Measurements from ENCODE around the gene ACSF3.

DNA sequence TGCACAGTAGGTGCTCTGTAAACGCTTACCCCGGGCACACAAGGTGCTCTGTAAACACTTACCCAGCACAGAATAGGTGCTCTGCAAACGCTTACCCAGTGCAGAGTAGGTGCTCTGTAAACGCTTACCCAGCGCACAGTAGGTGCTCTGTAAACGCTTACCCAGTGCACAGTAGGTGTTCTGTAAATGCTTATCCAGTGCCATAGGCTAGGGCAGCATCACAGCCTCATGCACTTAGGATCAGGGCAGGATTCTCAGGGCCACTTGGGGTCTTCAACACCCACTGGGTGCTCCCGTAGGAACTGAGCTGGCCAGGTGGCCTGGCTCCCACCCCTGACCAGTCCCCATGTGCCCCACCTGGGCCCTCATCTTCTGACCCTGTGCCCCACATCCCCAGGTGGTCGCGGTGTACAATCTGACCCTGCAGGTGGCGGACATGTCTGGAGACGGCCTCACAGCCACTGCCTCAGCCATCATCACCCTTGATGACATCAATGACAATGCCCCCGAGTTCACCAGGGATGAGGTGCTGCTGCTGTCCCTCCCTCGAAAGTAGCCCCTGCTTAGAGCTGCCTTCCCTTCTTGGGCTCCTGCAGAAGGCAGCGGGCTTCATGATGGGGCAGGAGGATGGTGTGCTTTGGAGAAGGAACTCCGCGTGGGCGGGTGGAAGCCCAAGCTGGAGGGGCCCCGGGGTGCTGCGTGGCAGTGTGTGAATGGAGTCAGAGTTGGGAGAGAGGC, 93.5 kb downstream of the ACSF3 start:
- TF ChIP-seq, protein P1, sequence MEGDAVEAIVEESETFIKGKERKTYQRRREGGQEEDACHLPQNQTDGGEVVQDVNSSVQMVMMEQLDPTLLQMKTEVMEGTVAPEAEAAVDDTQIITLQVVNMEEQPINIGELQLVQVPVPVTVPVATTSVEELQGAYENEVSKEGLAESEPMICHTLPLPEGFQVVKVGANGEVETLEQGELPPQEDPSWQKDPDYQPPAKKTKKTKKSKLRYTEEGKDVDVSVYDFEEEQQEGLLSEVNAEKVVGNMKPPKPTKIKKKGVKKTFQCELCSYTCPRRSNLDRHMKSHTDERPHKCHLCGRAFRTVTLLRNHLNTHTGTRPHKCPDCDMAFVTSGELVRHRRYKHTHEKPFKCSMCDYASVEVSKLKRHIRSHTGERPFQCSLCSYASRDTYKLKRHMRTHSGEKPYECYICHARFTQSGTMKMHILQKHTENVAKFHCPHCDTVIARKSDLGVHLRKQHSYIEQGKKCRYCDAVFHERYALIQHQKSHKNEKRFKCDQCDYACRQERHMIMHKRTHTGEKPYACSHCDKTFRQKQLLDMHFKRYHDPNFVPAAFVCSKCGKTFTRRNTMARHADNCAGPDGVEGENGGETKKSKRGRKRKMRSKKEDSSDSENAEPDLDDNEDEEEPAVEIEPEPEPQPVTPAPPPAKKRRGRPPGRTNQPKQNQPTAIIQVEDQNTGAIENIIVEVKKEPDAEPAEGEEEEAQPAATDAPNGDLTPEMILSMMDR (IDR thresholded peaks at IDR 0.05) = no peak
- no peak for TF ChIP-seq POLR2A (IDR thresholded peaks at IDR 0.05)
